SK-N-MC (cell line): ENCODE results near the gene S100A13.

Source experiments
- EZH2 ChIP-seq: fragments of 200-600 bp; sonication (generic); IDR thresholded peaks from one replicate; pipeline ENCODE4 v1.6.1; 2017; ENCODE audit warnings: antibody characterized with exemption
- POLR2AphosphoS5 ChIP-seq: IDR thresholded peaks from 2 replicates; pipeline ENCODE4 v1.6.1; 2012; ENCODE audit warnings: mild to moderate bottlenecking, low read depth, low read length, borderline replicate concordance

GRCh38 chr1:153633161-153633753 is 6.0 kb upstream of the S100A13 start:
- no peak for TF ChIP-seq EZH2
- TF ChIP-seq POLR2AphosphoS5: no peak
